HG03280 (cell line): Measurements from ENCODE around the gene RSRC1.
"Not testable (repeated sequence)": the region's sequence is repeated elsewhere in the genome, so short reads cannot be mapped to it uniquely, and the experiment has no call there.

Experiments used
- ATAC-seq: cut with Tn5 transposase; IDR thresholded peaks from one replicate; pipeline ENCODE4 v1.9.1; 2021; ENCODE audit warnings: mild to moderate bottlenecking, moderate library complexity; ENCODE audit not compliant: unreplicated experiment

Gene RSRC1

DNA sequence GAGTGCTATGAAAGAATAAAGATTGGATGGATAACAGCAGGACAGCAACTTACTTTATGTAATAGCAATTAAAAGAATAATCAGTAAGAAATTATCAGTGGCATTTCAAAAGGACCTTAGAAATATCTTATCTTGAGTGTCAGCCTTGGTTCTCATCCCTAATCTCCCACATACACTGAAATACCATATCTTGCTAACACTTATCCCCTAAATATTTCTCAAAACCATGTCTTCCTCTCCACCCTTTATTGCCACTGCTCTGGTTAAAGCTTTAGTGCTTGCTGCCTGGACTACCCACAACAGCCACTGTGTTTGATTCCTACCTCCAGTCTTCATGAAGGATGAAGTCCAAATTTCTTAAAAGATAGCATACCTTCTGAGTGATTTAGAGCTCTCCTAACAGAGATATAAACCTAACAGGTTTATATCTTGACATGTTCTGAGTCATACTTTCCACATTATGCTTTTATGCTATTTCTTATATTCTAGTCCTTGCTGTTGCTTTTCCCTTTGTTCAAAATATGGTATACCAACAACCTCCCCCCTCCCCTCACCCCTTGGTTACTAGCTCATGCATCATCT, 202.8 kb downstream of the RSRC1 start:
- ATAC-seq: no peak

DNA sequence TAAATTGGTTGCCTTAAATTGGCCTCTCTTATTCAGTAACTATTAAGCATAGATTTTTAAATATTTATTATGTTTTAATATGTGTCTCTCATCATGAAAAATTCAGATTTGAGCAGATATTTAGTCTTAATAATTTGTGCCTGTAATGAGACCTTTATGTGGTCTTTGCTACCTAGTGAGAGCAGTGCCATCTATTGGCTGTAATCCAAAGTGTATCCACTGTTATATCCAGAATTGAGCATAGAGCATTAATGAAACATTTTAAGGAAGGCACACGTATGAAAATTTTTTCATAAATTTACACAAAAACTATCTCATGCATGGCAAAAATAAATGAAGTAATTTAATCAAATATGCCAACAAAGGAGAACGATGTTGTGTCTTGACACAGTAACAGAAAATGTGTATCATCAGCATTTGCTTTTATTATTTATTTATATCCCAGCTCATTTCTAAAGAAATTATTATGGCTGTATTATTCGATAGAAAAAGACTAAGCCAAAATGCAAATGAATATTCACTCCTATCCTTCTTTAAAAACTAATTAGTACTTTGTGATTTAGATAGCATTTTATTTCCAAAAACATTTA, 203.5 kb downstream of the RSRC1 start:
- ATAC-seq: peak; percentile 39

DNA sequence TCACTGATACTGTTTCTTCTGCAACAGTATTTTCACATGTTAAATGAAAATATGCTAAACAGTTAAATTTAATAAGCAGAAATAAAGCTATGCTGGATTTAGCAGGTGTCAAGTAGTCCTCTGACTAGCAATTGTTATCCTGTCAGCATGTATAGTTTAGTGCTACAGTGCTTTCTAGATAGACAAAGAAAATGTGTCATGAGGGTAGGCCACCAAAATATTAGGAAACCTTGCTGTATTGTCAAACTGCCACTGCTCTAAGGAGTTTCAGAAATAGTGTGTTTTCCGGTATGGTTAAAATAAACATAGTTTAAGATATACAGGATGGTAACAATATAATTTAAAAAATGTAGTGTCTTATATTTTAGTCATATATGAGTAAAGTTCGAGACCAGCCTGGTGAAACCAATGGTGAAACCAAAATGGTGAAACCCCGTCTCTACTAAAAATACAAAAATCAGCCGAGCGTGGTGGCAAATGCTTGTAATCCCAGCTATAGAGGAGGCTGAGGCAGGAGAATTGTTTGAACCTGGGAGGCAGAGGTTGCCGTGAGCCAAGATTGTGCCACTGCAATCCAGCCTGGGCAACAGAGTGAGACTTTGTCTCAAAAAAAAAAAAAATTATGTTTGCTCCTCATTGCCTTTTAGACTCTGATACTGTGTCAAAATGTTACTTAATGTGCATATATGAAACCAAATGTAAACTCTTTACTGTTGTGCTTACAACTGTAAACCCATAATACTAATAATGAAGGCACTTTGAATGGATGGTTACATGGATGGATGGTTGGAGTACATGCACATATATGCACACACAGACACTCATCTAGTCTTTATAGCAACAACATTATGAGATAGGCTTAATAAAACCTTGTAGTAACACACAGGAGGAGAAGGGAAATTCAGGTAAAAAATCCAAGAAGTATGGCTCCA, 204.8 kb downstream of the RSRC1 start:
- peak; percentile 71 for ATAC-seq

DNA sequence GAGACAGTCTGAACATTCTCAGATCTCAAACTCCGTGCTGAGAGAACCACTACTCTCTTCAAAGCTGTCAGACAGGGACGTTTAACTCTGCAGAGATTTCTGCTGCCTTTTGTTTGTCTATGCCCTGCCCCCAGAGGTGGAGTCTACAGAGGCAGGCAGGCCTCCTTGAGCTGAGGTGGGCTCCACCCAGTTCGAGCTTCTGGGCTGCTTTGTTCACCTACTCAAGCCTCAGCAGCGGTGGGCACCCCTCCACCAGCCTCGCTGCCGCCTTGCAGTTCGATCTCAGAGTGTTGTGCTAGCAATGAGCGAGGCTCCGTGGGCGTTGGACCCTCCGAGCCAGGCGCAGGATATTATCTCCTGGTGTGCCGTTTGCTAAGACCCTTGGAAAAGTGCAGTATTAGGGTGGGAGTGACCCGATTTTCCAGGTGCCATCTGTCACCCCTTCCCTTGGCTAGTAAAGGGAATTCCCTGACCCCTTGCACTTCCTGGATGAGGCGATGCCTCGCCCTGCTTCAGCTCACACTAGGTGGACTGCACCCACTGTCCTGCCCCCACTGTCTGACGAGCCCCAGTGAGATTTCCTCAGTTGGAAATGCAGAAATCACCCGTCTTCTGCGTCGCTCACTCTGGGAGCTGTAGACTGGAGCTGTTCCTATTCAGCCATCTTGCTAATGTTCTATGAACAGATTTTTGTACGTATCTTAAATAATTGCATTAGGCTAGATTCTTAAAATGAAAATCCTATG, 220.0 kb downstream of the RSRC1 start:
- not testable (repeated sequence) for ATAC-seq

DNA sequence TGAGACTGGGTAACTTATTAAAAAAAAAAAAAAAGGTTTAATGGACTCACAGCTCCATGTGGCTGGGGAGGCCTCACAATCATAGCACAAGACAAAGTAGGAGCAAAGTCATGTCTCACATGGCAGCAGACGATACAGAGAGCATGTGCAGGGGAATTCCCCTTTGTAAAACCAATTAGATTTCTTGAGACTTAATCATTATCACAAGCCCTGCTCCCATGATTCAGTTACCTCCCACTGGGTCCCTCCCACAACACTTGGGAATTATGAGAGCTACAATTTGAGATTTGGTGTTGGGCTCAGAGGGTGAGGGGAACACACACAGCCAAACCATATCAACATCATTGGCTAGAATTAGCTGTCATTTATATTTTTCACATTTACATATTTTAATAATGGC, 221.0 kb downstream of the RSRC1 start:
- ATAC-seq: no peak

DNA sequence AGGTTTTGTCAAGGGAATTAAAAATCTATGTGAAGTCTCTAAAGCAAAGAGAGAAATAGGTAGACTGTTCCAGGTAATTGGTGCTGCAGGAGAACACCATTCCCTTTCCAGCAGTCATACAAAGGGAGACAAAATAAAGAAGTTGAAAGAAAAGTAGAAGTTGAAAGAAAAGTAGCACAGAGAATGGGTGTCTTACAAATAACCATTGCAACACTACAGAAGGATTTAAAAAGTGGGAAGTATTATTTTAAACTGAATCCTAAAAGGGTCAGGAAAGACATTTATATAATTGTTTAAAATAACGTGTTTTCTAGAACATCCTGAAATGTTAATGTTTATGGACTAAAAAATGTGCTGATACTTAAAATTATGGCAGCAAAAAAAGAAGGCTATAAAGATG, 223.8 kb downstream of the RSRC1 start:
- ATAC-seq: no peak

DNA sequence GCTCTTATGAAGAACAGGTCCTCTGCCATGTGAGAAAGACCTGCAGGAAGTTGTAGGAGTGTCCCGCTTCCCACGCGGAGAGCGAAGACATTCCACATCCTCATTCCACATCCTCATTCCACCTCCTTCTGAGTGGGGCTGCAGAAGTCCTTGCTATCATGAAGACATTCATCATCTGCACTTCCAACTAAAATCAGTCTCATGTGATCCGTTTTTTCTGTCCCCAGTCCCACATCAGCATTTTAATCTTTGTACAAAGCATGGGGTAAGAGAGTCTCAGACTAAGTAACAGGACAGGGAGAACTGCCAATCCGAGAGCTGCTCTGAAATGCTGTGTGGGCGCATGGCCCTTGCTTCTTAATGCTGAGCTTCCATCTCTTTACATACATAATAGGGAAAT, 227.2 kb downstream of the RSRC1 start:
- no peak for ATAC-seq

DNA sequence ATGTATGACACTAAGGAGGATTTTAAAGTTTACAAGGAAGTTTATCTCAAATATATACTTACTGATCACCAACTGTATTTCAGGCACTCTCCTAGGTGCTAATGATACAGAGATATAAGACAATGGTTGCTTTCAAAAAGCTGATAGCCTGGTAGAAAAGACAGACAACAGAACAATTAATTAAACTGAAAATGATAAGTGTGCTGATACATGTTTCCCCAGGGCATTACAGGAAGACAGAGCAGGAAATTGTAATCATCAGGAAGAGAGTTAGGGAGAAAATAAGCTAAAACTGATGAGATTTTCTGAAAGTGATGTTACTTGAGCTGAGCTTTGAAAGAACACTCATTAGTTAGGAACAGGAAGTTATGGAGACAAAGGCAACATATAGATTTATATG, 229.7 kb downstream of the RSRC1 start:
- no peak for ATAC-seq

DNA sequence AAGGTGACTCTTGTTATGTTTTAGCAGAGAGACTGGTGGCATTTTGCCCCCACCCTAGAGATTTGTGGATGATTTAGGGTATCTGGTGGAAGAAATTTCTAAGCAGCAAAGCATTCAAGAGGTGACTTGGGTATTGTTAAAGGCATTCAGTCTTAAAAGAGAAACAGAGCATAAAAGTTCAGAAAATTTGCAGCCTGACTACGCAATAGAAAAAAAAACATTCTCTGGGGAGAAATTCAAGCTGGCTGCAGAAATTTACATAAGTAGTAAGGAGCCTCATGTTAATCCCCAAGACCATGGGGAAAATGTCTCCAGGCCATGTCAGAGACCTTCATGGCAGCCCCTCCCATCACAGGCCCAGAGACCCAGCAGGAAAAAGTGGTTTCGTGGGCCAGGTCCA, 231.1 kb downstream of the RSRC1 start:
- ATAC-seq: not testable (repeated sequence)

DNA sequence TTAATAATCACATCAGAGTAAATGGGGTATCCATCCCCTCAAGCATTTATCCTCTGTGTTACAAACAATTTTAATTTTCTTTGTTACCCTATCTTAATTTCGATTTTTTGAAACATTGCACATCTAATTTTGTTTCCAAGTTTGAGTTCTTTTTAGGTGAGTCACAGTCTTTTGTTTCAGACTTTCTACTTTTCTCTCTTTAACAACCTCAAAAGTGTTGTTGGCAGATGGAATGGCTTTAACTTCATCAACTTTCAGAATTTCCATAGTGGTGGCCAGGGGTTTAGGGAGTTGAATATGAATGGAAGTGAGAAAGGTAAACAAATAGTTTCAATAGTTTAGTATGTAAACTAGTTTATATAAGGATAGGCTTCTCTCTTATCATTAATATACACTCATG, 238.1 kb downstream of the RSRC1 start:
- no peak for ATAC-seq

DNA sequence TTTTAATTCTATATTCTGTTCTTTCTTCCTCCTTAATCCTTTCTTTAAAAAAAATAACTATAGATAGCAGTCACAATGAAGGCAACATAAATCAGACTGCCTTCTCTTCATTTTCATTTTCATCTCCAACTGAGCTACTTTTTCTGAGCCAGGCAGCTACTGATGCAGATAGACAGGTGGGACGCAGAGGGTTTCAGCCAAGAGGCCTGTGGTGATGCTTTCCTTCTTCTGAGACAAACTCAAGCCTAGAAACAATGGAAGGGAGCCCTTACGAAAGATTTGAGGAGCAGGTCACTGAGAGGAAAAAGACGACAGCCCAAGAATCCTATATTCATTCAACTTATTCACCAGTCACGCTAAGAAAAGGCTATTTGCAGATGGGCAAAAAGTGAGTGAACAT, 241.1 kb downstream of the RSRC1 start:
- ATAC-seq: no peak

DNA sequence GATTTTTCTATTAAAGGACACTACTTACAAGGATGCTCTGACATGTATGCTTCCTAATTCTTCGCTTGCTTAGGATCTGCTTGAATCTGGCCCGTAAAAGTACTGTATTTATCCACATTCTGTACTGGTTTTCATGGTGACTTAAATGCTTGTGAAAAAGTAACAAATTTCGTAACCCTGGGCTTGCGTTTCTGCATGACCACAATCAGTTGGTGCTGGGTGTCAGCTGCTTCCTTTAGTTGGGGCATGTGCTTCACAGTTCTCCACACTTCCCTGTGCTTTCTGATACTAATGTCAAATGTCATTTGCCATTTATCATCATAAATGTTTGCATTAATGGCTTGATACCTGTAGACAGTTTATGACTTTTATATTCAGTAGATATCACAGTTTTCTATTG, 242.7 kb downstream of the RSRC1 start:
- ATAC-seq: no peak

DNA sequence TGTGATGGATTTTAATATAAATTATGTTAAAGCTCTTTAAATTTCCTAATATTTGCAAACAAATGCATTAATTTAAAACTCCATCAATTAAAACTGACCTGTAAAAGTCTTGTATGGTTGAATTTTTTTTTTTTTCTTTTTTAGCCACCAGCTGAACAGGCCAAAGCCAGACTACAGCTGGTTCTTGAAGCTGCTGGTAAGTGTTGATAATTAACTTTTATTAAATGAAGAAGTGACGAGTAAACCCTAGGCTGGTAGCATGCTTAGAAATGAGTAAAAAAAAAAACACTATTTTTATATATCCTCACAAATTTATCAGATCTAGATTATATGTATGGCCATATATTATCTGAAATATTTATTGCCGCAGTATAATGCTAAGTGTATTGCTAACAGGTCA, 244.8 kb downstream of the RSRC1 start:
- no peak for ATAC-seq

DNA sequence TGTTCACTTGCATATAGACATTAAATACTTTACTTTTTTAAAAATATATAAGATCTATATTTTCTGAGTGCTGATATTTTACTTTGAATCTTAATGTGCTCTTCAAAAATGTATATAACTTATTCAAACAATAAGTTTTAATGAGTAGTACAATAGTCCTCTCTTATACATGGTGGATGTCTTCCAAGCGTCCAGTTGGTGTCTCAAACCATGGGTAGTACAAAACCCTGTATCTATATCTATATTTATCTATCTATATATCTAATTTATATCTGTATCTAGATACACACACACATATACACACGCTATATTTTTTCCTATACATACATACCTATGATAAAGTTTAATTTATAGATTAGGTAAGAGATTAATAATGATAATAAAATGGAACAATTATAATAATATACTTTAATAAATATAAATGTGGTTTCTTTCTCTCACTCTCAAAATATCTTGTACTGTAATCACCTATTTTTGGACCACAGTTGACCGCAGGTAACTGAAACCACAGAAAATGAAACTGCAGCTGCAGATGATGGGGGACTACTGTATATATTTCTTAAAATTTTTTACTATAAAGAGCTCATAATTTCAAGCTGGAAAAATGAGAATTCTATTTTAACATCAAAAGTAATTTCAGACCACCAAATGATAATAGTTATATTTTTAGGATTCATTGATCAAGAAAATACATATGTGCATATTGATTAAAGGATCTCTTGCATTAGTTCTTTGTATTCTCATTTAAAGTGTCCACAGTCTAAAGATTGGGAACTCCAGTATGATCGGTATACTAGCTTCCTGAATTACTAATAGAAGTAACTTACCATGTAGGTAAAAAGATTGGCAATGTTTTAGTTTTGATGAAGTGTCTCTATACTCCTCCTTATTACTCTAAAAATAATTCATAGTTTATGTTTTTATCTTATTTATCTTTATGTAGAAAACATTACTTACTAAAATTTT, 246.0 kb downstream of the RSRC1 start:
- ATAC-seq: peak; percentile 95

DNA sequence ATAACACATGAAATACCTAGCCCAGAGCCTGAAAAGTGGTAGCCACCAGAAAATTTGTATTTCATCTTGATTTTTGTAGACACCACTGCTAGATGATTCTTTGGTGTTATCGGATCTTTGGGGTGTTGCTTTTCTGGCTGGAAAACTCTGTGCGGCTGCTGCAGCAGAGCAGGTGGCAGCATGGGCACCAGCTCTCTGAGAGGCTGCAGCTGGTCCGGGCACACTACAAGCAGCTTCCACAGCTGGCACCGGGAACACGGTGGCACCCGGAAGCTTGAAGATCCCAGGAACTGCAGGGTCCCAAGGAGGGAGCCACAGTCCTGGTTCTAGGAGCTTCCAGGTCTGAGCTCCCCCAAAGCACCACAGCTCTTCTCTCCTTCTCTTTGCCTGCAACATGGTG, 249.4 kb downstream of the RSRC1 start:
- ATAC-seq: no peak

DNA sequence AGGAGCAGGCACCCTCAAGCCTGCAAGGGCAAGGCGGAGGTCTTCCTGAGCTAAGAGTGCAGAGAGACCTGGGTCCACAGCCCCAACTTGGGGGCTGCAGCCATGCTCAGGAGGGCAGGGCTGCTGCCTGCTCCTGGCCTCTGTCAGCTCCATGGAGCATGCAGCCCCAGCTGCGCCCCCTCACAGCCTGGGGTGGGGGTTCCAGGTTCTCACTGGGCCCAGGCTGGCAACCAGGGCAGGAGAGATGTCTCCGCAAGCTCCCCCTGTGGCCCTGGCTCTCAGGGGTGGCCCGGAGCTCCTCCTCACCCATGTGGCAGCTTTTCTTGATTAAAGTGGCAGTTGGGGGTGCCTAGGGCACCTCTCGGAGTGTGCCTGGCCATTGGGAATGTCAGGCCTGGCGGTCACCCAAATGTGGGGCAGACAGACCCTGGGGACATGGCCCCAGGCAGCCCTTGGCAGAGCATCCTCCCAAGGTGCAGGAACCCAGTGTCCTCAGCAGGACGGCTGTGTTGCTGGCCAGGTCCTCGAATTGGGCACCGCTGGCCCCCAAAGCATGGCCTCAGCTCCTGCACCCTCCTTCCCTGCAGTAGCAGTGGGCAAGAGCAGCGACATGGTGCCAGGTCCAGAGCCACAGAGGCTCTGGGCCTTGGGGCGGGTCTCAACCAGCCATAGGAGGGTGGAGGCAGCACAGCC, 251.0 kb downstream of the RSRC1 start:
- ATAC-seq: no peak

DNA sequence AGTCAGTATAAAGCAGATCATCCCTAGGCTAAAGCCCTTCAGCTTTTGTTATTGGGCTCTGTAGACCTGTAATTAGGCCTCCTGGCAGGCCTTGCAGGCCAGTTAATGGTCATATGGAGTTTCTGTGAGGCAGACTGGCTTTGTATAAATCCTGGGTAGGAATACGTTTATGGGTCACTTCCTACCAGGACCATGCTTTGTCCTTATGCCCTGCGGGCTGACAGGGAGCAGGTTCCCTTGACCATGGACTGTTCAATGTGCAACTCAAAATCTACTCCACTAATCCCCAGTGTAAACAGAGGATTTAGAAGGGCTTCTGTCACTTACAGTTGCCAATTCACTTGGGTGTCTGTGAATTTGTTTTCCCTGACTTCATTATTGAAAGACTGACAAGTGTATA, 258.4 kb downstream of the RSRC1 start:
- no peak for ATAC-seq

DNA sequence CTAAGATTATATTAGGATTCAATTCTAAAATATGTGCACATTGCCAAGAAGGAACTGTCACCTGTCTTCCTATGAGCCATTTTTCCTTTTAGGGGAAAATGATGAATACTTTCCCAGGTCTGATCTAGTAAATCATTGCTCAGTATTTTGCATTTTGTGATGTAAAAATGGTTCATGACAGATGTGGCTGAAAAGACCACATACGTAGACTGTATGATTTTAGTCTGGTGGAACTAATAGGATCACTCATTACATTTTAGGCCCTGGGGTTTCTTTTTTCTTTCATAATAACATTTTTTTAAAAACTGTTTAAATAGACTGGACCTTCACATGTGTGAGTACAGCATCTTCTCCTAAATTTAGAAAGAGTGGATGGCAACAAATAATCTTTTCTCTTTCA, 259.4 kb downstream of the RSRC1 start:
- ATAC-seq: no peak

DNA sequence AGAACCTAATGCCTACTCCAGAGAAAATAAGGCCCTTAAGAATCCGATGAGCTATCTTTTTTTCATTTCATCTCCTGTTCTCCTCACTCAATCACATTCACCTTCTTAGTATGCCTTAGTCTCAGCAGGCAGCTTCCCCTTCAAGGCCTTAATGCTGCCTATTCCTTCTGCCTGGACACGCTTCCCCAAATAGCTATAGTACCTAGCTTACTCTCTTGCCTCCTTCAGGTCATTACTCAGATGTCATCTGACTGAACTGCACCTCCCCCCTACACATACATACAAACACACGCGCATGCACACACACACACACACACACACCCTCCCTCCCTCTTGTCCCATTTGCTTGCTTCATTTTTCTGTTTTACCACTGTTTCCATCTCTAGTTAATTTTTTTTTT, 269.6 kb downstream of the RSRC1 start:
- ATAC-seq: no peak
